CD14-positive monocyte (primary cell): ENCODE data around the gene SIX5. TPM values are rescaled to one million over a fixed set of nuclear protein-coding genes. Genes with fewer than 3 reads are reported as not detected.

Experiments used
- DNase-seq, 3 donors: peaks; one replicate each; pipeline ENCODE4 v3.0.0-alpha.2; 2011 to 2022
- H2AFZ ChIP-seq: 2 replicates; pipeline ENCODE4 v1.6.0; 2012; ENCODE audit warnings: mild to moderate bottlenecking, low read depth, low read length, inconsistent platforms; ENCODE audit not compliant: insufficient read depth, poor library complexity, severe bottlenecking
- H3K27ac ChIP-seq, 2 donors: 1 replicate in 1 of 2; 2 replicates in 1 of 2; pipeline ENCODE4 v1.5.1; 2012 to 2013; ENCODE audit warnings: low read length in 2 of 2, control low read depth in 1 of 2, inconsistent platforms in 1 of 2, low read depth in 1 of 2, mild to moderate bottlenecking in 1 of 2
- H3K27me3 ChIP-seq, 2 donors: one replicate each; pipeline versions ENCODE4 v1.6.0 to v1.6.1; 2011 to 2013; ENCODE audit warnings: low read length in 2 of 2; ENCODE audit not compliant: control insufficient read depth in 2 of 2, insufficient read depth in 2 of 2
- H3K36me3 ChIP-seq, 2 donors: replicated peaks in 1 of 2; 1 replicate in 1 of 2; 2 replicates in 1 of 2; pipeline versions ENCODE4 v1.5.1 to v1.6.1; 2012 to 2013; ENCODE audit warnings: low read length in 2 of 2, control low read depth in 1 of 2, inconsistent platforms in 1 of 2, mild to moderate bottlenecking in 1 of 2; ENCODE audit not compliant: insufficient read depth in 2 of 2, control insufficient read depth in 1 of 2
- H3K4me1 ChIP-seq, 2 donors: 1 replicate in 1 of 2; 2 replicates in 1 of 2; pipeline versions ENCODE4 v1.5.1 to v1.6.1; 2012 to 2013; ENCODE audit warnings: low read length in 2 of 2, control low read depth in 1 of 2, inconsistent platforms in 1 of 2, mild to moderate bottlenecking in 1 of 2, moderate library complexity in 1 of 2; ENCODE audit not compliant: insufficient read depth in 2 of 2, control insufficient read depth in 1 of 2
- H3K4me2 ChIP-seq: replicated peaks from 2 replicates; pipeline ENCODE3; 2012; ENCODE audit warnings: low read length, moderate library complexity, mild to moderate bottlenecking; ENCODE audit not compliant: poor library complexity, severe bottlenecking; ENCODE audit errors: extremely low read depth
- H3K4me3 ChIP-seq, 3 experiments: fragments of 200-600 bp in 1 of 3; sonication (generic) in 1 of 3; replicated peaks in 1 of 3; 1 replicate in 2 of 3; 2 replicates in 1 of 3; pipeline ENCODE4 v1.5.1; 2011 to 2013; ENCODE audit warnings: low read length in 3 of 3, mild to moderate bottlenecking in 3 of 3, control low read depth in 2 of 3, low read depth in 2 of 3, inconsistent platforms in 1 of 3, moderate library complexity in 1 of 3
- H3K79me2 ChIP-seq: 2 replicates; pipeline ENCODE4 v1.6.0; 2012; ENCODE audit warnings: mild to moderate bottlenecking, control low read depth, inconsistent platforms, low read length, moderate library complexity; ENCODE audit not compliant: insufficient read depth
- H3K9ac ChIP-seq: 2 replicates; pipeline ENCODE4 v1.6.0; 2017; ENCODE audit warnings: low read length, mild to moderate bottlenecking; ENCODE audit not compliant: insufficient read depth, poor library complexity, severe bottlenecking
- H3K9me3 ChIP-seq, 2 donors: replicated peaks in 1 of 2; 1 replicate in 1 of 2; 2 replicates in 1 of 2; pipeline versions ENCODE4 v1.5.1 to v1.6.1; 2012 to 2013; ENCODE audit warnings: low read length in 2 of 2, control low read depth in 1 of 2; ENCODE audit not compliant: control insufficient read depth in 1 of 2, insufficient read depth in 1 of 2
- H4K20me1 ChIP-seq: 2 replicates; pipeline ENCODE4 v1.6.0; 2012; ENCODE audit warnings: mild to moderate bottlenecking, low read length, control low read depth, moderate library complexity; ENCODE audit not compliant: insufficient read depth
- H3K27ac Mint-ChIP-seq, 7 donors: one replicate each; pipeline ENCODE4 v1.8.0; 2020; ENCODE audit warnings: mild to moderate bottlenecking in 7 of 7, mixed read lengths in 7 of 7, moderate library complexity in 6 of 7, inconsistent platforms in 2 of 7
- H3K27me3 Mint-ChIP-seq, 3 donors: one replicate each; pipeline ENCODE4 v1.8.0; 2021 to 2022; ENCODE audit warnings: low read depth in 3 of 3, mild to moderate bottlenecking in 3 of 3, mixed read lengths in 3 of 3, moderate library complexity in 3 of 3, inconsistent platforms in 1 of 3
- H3K36me3 Mint-ChIP-seq, 2 donors: one replicate each; pipeline ENCODE4 v1.8.0; 2020; ENCODE audit warnings: mixed read lengths in 2 of 2, inconsistent platforms in 1 of 2, mild to moderate bottlenecking in 1 of 2
- H3K4me1 Mint-ChIP-seq: one replicate; pipeline ENCODE4 v1.8.0; 2020; ENCODE audit warnings: mild to moderate bottlenecking, mixed read lengths
- H3K4me3 Mint-ChIP-seq, 2 donors: one replicate each; pipeline ENCODE4 v1.8.0; 2020; ENCODE audit warnings: mild to moderate bottlenecking in 2 of 2, mixed read lengths in 2 of 2, moderate library complexity in 1 of 2
- H3K9me3 Mint-ChIP-seq, 7 donors: one replicate each; pipeline ENCODE4 v1.8.0; 2020 to 2022; ENCODE audit warnings: mixed read lengths in 7 of 7, mild to moderate bottlenecking in 6 of 7, moderate library complexity in 6 of 7, inconsistent platforms in 2 of 7
- WGBS: methylation state at CpG from one replicate; pipeline ENCODE4 v1.1.5; 2013; ENCODE audit warnings: missing lambda C conversion rate; ENCODE audit not compliant: insufficient coverage; 5-methylcytosine and 5-hydroxymethylcytosine counted together
- intact Hi-C, 2 donors: fragments of 100-400 bp; cut with micrococcal nuclease; formaldehyde crosslinking; loops; one replicate each; pipeline versions ENCODE4 v1.15.0 to v1.15.1; 2023
- polyA plus RNA-seq, 3 donors: library from polyadenylated mRNA; depleted of rRNA in 1 of 3; unstranded in 2 of 3; stranded (reverse) in 1 of 3; fragments of 300-500 nt in 2 of 3; fragments of >200 nt in 1 of 3; fragmentation: Illumina TruSeq in 2 of 3; gene quantifications; 1 replicate in 2 of 3; 2 replicates in 1 of 3; pipeline ENCODE4 v1.2.3, GENCODE V29; 2012 to 2021
- TF ChIP-seq, protein P1 (sequence below): fragments of 200-600 bp; IDR thresholded peaks from one replicate; pipeline ENCODE4 v1.8.0; 2022; ENCODE audit warnings: antibody characterized with exemption, mild to moderate bottlenecking

SIX5 gene
- polyA plus RNA-seq, 3 donors: 0.04 TPM; not detected in 2

DNA sequence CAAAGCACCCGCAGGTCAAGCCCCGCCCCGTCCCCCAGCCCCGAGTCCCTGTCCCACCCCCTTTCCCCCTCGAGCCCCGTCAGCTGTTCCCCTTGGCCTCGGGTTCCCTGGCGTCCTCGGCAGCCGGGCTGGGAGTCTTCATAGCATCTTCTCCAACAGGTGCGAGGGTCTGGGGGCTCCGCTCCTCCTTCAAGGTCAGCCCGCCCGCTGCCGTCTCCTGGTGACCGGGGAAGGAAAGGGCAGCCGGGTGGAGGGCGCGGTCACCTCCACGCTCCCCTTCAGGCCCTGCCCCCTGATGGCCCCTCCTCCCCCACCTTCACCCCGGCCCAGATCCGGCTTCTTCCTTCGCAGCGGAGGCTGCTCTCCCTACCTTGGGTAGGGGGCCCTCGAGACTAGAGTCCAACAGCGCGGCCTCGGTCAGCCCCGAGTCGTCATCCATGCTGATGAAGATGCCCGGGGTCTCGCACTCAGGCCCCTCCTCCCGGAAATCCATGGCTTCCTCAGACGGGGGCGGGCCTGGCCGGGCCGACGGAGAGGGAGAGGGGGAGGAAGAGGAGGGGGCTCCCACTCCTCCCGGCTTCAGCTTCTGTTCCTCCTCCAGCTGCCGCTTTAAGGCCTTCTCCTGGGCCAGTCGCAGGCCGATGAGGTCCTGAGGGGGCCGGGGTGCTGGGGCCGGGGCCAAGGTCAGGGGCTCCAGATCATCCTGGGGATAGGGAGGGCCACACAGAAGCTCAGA lies 46.6 kb upstream of the SIX5 start:
- peaks cover 6% of the 10 kb centered on the region for H3K4me1 Mint-ChIP-seq
- WGBS: 2% methylated on average over 19 of the region's 44 CpGs
- Histone ChIP-seq H3K9me3 (peaks cover 0 to 6% of the 10 kb centered on the region in 2 donors), H2AFZ (no peak overlapping the region), H3K27me3 (peaks cover 11 to 46% of the 10 kb centered on the region in 2 donors), H3K4me1 (peaks cover 9 to 10% of the 10 kb centered on the region in 2 donors), H3K27ac (no peak overlapping the region), H3K4me3 (peak overlapping the region in 1 of 3 experiments; percentile 23), H3K79me2 (no peaks in the 10 kb centered on the region), H3K9ac (no peak overlapping the region), H3K36me3 (peaks cover 14 to 19% of the 10 kb centered on the region in 2 donors), H4K20me1 (peaks cover 61% of the 10 kb centered on the region), H3K4me2 (peak overlapping the region; percentile 46)
- DNase-seq: peak in 1 of 3 donors; percentile 9
- H3K4me3 Mint-ChIP-seq: peak overlapping the region; percentile 39 to 73
- H3K36me3 Mint-ChIP-seq: peaks cover 16 to 19% of the 10 kb centered on the region in 2 donors
- peaks cover 48 to 64% (median 54%) of the 10 kb centered on the region in 3 donors for H3K27me3 Mint-ChIP-seq
- H3K9me3 Mint-ChIP-seq: peaks cover 0 to 13% (median 0%) of the 10 kb centered on the region in 7 donors
- intact Hi-C loops: loop anchor here (5.0 kb wide), 1 partner anchor 67 kb away; no protein-coding TSS in a partner anchor
- no peak overlapping the region for H3K27ac Mint-ChIP-seq
- TF ChIP-seq, protein P1, sequence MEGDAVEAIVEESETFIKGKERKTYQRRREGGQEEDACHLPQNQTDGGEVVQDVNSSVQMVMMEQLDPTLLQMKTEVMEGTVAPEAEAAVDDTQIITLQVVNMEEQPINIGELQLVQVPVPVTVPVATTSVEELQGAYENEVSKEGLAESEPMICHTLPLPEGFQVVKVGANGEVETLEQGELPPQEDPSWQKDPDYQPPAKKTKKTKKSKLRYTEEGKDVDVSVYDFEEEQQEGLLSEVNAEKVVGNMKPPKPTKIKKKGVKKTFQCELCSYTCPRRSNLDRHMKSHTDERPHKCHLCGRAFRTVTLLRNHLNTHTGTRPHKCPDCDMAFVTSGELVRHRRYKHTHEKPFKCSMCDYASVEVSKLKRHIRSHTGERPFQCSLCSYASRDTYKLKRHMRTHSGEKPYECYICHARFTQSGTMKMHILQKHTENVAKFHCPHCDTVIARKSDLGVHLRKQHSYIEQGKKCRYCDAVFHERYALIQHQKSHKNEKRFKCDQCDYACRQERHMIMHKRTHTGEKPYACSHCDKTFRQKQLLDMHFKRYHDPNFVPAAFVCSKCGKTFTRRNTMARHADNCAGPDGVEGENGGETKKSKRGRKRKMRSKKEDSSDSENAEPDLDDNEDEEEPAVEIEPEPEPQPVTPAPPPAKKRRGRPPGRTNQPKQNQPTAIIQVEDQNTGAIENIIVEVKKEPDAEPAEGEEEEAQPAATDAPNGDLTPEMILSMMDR: no peak

DNA sequence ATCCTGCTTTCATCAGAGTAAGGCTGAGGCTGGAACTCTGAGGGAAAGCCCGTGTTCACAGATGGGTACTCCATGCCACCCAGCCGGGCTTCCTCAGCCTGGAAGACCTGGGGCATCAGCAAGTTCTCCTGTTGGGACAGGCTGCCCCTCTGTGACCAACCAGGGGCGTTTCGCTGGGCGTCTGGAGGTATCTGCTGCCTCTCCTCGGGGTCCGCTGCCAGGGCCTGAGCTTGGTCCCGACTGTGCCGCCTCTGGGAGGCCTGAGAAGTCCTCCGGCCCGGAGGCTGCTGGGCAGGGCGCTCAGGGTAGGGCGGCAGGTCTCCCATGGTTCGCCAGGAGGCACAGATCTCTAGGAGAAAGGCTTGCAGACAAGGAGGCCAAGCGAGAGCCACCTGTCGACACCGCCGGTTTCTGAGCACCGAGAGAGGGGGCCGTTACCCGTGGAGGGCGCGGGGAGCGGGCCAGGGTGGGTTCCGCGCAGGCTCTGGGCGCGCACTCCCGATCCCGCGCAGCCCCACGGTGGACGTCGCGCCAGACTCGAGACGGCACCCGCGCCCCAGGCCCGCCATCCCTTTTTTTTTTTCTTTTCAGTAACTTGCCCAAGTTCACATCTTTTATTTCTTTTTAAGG lies 45.9 kb upstream of the SIX5 start, which contains the start of gene RSPH6A:
TSS of gene RSPH6A (minus strand) at position 458 of the 630 bp plus-strand sequence. CDS start at position 326, 132 bp downstream.
- TF ChIP-seq, protein P1: no peak
- peaks cover 11 to 48% of the 10 kb centered on the region in 2 donors for H3K27me3 ChIP-seq
- peaks cover 0 to 6% of the 10 kb centered on the region in 2 donors for H3K9me3 ChIP-seq
- DNase-seq: peak in 1 of 3 donors; percentile 4
- peak within 1 kb of the TSS in 1 of 3 experiments; percentile 23 for H3K4me3 ChIP-seq
- intact Hi-C loops: loop anchor here (5.0 kb wide), 1 partner anchor 67 kb away; no protein-coding TSS in a partner anchor
- Mint-ChIP-seq H3K27me3 (peaks cover 53 to 69% (median 60%) of the 10 kb centered on the region in 3 donors), H3K36me3 (peaks cover 11 to 13% of the 10 kb centered on the region in 2 donors), H3K9me3 (peaks cover 0 to 13% (median 0%) of the 10 kb centered on the region in 7 donors), H3K4me3 (peak within 1 kb of the TSS; percentile 39 to 73), H3K27ac (no peak within 1 kb of the TSS), H3K4me1 (peaks cover 10% of the 10 kb centered on the region)
- H3K4me1 ChIP-seq: peaks cover 15% of the 10 kb centered on the region in 2 donors
- no peaks in the 10 kb centered on the region for H3K79me2 ChIP-seq
- no peak within 1 kb of the TSS for H3K9ac ChIP-seq
- H3K4me2 ChIP-seq: peak within 1 kb of the TSS; percentile 46
- peaks cover 55% of the 10 kb centered on the region for H4K20me1 ChIP-seq
- WGBS: 18% methylated on average over 40 of the region's 40 CpGs
- no peak within 1 kb of the TSS for H2AFZ ChIP-seq
- no peak within 1 kb of the TSS for H3K27ac ChIP-seq
- H3K36me3 ChIP-seq: peaks cover 8 to 12% of the 10 kb centered on the region in 2 donors
